ENCODE data around the gene SAPCD1.

- TF ChIP-seq CTCF (IDR thresholded peaks at IDR 0.05) (no peak), POLR2A (IDR thresholded peaks at IDR 0.05; ENCODE audit: low read depth) (no peak), POLR2AphosphoS5 (IDR thresholded peaks at IDR 0.05) (no peak), EP300 (IDR thresholded peaks at IDR 0.05) (no peak)
Measured at GRCh38 chr6:31796993-31797385, 34.5 kb downstream of the SAPCD1 start.
